Activated CD4-positive, alpha-beta T cell treated with anti-CD3 and anti-CD28 coated beads for 1 hour (primary cell): ENCODE data around the gene SEL1L3.

Source experiments
- DNase-seq: peaks from one replicate; pipeline ENCODE4 v3.0.0-alpha.2; 2020

The SEL1L3 gene

GRCh38 chr4:25845841-25846653, 16.7 kb downstream of the SEL1L3 start:
- DNase-seq: no peak

GRCh38 chr4:25844961-25845712, 17.7 kb downstream of the SEL1L3 start:
- DNase-seq: no peak

GRCh38 chr4:25843340-25844097, 19.3 kb downstream of the SEL1L3 start:
- no peak for DNase-seq

GRCh38 chr4:25842229-25842845, 20.5 kb downstream of the SEL1L3 start:
- DNase-seq: no peak

GRCh38 chr4:25839687-25840086, 23.1 kb downstream of the SEL1L3 start:
- DNase-seq: no peak

- no peak for DNase-seq
Measured at GRCh38 chr4:25839233-25839632, 23.6 kb downstream of the SEL1L3 start.

- no peak for DNase-seq
Measured at GRCh38 chr4:25838526-25838925, 24.3 kb downstream of the SEL1L3 start.

GRCh38 chr4:25837107-25837506, 25.7 kb downstream of the SEL1L3 start:
- no peak for DNase-seq

GRCh38 chr4:25835384-25835783, 27.4 kb downstream of the SEL1L3 start:
- DNase-seq: no peak

- no peak for DNase-seq
Measured at GRCh38 chr4:25834411-25835107, 28.2 kb downstream of the SEL1L3 start.

- DNase-seq: no peak
Measured at GRCh38 chr4:25830548-25830947, 32.2 kb downstream of the SEL1L3 start.

- DNase-seq: no peak
Measured at GRCh38 chr4:25827897-25828296, 34.9 kb downstream of the SEL1L3 start.

GRCh38 chr4:25827373-25827772, 35.4 kb downstream of the SEL1L3 start:
- DNase-seq: no peak

GRCh38 chr4:25826074-25826752, 36.6 kb downstream of the SEL1L3 start:
- DNase-seq: no peak

GRCh38 chr4:25823632-25824031, 39.2 kb downstream of the SEL1L3 start:
- DNase-seq: no peak

- no peak for DNase-seq
Measured at GRCh38 chr4:25821899-25822298, 40.9 kb downstream of the SEL1L3 start.

- DNase-seq: no peak
Measured at GRCh38 chr4:25821267-25821666, 41.5 kb downstream of the SEL1L3 start.

- no peak for DNase-seq
Measured at GRCh38 chr4:25818876-25819275, 43.9 kb downstream of the SEL1L3 start.

- no peak for DNase-seq
Measured at GRCh38 chr4:25818371-25818871, 44.4 kb downstream of the SEL1L3 start.

GRCh38 chr4:25817059-25817681, 45.6 kb downstream of the SEL1L3 start:
- no peak for DNase-seq

GRCh38 chr4:25816591-25817058, 46.2 kb downstream of the SEL1L3 start:
- DNase-seq: no peak
